HL-60 (cell line): Measurements from ENCODE around the gene DNAJB6.

Source experiments
- GABPA ChIP-seq: IDR thresholded peaks from 2 replicates; pipeline ENCODE4 v1.6.1; 2012; ENCODE audit warnings: low read depth
- POLR2AphosphoS5 ChIP-seq: IDR thresholded peaks from 2 replicates; pipeline ENCODE4 v1.6.1; 2012; ENCODE audit warnings: low read depth
- SPI1 ChIP-seq: IDR thresholded peaks from 2 replicates; pipeline ENCODE4 v1.6.1; 2012; ENCODE audit warnings: low read depth, mild to moderate bottlenecking, borderline replicate concordance
- TF ChIP-seq, protein P1 (sequence below): IDR thresholded peaks from one replicate; pipeline ENCODE4 v1.5.1; 2011; ENCODE audit warnings: low read length, control low read depth, inconsistent platforms; ENCODE audit not compliant: insufficient read depth
- TF ChIP-seq, protein P2 (sequence below): IDR thresholded peaks from 2 replicates; pipeline ENCODE4 v1.6.1; 2012; ENCODE audit warnings: low read depth; ENCODE audit not compliant: insufficient replicate concordance

DNA sequence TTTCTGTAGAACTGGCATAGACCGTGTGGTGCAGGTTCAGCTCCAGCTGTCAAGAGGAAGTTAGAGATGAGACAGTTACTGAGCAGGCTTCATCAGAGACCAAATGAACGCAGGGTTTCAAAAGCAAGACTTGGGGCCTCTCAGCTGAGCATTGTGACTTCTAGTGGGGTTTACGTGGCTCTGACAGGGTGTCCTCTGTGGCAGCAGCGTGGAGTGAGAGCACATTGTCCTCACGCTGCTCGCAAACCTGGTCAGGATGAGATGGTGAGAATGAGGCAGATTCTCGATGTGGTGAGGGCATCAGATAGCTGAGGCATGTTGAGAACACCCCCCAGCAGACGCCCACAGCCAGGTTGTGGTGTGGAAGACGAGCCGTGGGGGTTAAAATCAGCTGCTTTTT is 126.0 kb downstream of the DNAJB6 start:
- TF ChIP-seq, protein P1, sequence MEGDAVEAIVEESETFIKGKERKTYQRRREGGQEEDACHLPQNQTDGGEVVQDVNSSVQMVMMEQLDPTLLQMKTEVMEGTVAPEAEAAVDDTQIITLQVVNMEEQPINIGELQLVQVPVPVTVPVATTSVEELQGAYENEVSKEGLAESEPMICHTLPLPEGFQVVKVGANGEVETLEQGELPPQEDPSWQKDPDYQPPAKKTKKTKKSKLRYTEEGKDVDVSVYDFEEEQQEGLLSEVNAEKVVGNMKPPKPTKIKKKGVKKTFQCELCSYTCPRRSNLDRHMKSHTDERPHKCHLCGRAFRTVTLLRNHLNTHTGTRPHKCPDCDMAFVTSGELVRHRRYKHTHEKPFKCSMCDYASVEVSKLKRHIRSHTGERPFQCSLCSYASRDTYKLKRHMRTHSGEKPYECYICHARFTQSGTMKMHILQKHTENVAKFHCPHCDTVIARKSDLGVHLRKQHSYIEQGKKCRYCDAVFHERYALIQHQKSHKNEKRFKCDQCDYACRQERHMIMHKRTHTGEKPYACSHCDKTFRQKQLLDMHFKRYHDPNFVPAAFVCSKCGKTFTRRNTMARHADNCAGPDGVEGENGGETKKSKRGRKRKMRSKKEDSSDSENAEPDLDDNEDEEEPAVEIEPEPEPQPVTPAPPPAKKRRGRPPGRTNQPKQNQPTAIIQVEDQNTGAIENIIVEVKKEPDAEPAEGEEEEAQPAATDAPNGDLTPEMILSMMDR: no peak
- TF ChIP-seq POLR2AphosphoS5: no peak
- no peak for TF ChIP-seq SPI1
- TF ChIP-seq GABPA: no peak
- TF ChIP-seq, protein P2, sequence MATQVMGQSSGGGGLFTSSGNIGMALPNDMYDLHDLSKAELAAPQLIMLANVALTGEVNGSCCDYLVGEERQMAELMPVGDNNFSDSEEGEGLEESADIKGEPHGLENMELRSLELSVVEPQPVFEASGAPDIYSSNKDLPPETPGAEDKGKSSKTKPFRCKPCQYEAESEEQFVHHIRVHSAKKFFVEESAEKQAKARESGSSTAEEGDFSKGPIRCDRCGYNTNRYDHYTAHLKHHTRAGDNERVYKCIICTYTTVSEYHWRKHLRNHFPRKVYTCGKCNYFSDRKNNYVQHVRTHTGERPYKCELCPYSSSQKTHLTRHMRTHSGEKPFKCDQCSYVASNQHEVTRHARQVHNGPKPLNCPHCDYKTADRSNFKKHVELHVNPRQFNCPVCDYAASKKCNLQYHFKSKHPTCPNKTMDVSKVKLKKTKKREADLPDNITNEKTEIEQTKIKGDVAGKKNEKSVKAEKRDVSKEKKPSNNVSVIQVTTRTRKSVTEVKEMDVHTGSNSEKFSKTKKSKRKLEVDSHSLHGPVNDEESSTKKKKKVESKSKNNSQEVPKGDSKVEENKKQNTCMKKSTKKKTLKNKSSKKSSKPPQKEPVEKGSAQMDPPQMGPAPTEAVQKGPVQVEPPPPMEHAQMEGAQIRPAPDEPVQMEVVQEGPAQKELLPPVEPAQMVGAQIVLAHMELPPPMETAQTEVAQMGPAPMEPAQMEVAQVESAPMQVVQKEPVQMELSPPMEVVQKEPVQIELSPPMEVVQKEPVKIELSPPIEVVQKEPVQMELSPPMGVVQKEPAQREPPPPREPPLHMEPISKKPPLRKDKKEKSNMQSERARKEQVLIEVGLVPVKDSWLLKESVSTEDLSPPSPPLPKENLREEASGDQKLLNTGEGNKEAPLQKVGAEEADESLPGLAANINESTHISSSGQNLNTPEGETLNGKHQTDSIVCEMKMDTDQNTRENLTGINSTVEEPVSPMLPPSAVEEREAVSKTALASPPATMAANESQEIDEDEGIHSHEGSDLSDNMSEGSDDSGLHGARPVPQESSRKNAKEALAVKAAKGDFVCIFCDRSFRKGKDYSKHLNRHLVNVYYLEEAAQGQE: no peak
